COR-L47 (cell line): ENCODE data around the gene ZMIZ1.

ENCODE experiments used
- DNase-seq: peaks from one replicate; lab custom pipeline; 2025; lab: John Stamatoyannopoulos, UW

ZMIZ1 gene, protein sequence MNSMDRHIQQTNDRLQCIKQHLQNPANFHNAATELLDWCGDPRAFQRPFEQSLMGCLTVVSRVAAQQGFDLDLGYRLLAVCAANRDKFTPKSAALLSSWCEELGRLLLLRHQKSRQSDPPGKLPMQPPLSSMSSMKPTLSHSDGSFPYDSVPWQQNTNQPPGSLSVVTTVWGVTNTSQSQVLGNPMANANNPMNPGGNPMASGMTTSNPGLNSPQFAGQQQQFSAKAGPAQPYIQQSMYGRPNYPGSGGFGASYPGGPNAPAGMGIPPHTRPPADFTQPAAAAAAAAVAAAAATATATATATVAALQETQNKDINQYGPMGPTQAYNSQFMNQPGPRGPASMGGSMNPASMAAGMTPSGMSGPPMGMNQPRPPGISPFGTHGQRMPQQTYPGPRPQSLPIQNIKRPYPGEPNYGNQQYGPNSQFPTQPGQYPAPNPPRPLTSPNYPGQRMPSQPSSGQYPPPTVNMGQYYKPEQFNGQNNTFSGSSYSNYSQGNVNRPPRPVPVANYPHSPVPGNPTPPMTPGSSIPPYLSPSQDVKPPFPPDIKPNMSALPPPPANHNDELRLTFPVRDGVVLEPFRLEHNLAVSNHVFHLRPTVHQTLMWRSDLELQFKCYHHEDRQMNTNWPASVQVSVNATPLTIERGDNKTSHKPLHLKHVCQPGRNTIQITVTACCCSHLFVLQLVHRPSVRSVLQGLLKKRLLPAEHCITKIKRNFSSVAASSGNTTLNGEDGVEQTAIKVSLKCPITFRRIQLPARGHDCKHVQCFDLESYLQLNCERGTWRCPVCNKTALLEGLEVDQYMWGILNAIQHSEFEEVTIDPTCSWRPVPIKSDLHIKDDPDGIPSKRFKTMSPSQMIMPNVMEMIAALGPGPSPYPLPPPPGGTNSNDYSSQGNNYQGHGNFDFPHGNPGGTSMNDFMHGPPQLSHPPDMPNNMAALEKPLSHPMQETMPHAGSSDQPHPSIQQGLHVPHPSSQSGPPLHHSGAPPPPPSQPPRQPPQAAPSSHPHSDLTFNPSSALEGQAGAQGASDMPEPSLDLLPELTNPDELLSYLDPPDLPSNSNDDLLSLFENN

DNA sequence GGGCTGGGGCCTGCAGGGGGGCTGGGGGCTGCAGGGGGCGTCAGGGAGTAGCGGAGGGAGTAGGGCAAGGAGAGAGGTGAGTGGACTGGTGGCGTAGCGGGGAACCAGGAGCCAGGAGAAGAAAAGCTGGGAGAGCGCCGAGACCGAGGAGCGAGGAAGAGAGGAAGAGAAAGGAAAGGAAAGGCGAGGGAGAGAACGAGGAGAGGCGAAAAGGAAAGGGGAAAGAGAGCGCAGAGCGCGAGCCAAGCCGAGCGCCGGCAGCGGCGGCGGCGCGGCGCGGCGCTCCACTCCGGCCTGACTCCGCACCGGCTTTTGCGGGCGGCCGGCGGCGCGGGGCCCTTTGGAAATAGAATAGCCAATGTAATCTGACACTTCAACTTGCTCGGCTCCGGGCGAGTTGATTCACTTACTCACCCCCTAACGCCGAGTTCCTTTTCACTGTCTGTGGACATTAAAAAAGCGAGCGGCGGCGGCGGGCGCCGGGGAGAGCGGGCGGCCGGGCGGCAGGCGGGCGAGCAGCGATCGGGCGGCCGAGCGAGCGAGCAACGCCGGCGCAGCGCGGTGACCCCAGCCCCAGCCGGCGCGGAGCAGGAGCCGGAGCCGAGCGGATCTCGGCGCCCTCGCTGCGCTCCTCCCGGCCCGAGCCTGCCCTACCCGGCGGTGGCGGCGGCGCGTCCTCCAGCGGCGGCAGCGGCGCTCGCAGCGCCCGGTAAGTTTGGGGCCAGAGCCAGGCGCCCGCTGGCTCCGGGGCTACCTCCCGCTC is at the start of gene ZMIZ1:
Gene ZMIZ1 (plus strand): TSS at position 405 of the 763 bp plus-strand sequence. CDS start 132,667 bp downstream, outside the sequence.
- peak; percentile 62 for DNase-seq

DNA sequence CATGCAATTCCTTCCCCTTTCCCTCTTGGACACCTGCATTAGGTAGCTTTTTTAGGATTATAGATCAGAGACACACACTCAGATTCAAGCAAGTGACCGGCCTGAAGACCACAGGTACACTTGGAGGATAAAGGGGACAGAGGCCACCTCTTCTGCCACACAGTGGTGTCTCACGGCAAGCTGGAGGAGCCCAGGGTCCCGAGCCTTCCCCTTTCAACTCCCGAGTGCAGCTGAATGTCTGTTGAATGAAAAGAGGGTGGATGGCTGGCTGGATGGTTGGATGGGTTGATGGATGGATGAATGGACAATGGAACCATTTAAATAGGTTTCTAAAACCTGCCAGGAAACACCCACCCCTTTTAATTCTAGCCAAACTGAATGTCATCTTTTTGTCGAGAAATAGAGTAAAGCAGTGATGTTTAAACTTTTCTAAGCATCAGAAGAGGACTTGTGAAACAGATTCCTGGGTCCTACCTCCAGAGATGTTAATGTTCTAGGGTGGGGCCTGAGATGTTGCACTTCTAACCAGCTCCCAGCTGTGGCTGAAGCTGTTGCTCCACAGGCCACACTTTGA is 49.2 kb upstream of the ZMIZ1 start:
- no peak for DNase-seq

DNA sequence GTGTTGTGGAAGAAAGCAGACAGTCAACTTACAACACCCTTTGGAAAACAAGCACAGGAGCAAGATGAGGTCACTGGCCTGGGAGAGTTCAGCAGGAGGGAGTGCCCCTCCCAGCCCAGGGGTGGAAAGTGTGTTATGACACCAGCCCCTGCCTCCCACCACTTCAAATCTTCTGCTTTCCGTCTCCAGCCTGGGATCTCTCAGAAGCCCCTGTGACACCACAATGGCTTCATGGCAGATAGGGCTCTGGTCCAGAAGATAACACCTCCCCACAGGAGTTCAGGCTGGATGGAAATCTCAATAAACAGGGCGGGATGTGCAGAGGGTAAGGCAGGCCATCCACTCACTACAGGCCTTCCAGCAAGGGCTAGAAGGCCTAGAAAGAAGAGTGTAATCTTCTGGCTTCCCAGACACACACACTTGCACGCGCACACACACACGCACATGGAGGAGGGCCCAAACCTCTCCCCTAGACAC is 48.7 kb upstream of the ZMIZ1 start:
- DNase-seq = no peak

DNA sequence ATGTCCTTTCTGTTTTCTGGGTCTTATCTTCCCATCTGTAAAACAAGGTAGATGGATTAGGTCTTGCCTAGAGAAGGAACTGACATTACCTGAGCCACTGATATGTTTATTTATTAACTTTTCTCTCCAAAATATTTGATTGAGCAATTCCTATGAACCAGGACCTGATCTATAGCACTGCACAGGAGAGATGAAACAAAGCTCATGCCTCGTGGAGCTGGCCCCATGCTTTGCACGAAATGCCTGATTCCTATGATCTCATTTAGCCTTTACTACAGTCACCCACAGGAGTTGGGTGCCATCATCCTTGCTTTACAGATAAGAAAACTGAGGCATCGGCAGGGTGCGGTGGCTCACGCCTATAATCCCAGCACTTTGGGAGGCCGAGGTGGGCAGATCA is 48.2 kb upstream of the ZMIZ1 start:
- no peak for DNase-seq

DNA sequence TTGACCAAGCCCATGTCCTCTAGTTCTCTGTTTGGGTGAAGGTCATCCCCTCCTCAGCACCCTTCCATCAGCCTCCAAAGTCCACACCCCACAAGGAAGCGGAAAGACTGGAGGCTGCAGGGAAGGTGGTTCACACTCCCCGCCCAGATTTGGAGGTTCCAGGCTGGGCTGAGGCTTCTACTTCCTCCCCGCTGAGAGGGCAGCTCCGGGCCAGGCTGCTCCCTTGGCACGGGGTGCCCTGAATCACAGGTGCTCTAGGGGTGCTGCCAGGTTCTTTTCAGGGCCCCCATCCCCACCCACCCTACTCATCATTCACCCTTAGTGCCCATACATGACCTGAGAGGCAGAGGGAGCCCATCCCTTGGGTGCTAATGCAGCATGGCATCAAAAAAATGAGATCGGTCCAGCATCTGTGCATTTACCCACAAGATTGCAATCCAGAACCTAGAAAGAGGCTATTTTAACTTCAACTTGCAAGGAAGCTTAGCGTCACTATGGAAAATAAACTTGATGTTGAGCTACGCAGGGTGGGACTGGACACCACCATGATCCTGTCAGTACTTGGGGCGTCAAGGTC is 47.3 kb upstream of the ZMIZ1 start:
- no peak for DNase-seq

DNA sequence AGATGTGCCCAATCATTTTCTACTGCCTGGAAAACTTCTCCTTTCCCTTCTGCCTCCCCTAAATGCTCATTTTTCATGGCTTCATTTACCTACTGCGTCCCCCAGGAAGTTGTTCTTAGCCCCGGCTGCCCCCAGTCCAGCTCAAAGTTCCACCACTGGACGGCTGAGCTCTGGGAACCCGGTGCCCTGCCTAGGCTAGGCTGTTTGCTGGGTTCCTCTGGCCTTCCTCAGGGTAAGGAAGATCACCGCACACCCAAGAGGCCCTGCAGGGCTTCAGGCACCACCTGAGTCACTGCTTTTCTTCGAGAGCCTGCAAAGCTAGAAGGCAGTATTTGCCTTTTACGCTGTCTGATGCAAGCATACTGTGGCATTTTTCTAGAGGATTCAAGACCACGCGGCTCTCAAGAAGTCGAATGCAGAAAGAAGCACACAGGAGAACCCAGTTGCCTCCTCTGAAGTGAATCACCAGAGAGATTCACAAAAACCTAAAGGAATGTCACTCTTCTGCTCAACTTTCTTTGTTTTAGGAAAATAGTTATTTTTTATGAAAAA is 46.7 kb upstream of the ZMIZ1 start:
- DNase-seq = no peak

DNA sequence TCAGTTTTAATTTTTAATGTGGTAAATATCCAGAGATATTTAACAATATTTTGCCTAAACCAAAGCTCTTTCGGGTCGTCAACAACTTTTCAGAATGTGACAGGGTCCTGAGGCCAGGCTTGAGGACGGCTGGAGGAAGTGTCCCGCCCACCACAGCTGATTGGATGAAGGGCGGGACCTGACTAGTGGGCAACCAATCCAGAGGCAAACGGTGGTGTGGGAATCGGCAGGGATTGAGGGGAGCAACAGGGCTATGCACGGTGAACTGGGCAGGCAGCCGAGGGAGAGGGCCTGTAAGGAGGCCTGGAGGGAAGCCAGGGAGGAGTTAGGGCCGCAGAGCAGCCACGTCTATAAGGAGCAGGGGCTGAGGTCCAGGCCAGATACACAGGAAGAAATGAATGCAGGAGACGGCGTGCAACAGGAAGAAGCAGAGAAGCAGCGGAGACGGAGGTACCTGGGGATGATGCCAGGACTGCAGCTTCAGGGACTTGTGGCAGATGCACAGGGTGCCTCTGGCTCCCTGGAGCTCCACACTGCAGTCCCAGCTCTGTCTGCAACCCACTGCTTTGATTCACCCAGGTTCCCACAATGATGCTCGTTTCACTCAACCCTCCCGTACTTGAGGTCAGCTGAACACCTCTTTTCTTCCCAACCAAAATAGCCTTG is 46.1 kb upstream of the ZMIZ1 start:
- DNase-seq = no peak

DNA sequence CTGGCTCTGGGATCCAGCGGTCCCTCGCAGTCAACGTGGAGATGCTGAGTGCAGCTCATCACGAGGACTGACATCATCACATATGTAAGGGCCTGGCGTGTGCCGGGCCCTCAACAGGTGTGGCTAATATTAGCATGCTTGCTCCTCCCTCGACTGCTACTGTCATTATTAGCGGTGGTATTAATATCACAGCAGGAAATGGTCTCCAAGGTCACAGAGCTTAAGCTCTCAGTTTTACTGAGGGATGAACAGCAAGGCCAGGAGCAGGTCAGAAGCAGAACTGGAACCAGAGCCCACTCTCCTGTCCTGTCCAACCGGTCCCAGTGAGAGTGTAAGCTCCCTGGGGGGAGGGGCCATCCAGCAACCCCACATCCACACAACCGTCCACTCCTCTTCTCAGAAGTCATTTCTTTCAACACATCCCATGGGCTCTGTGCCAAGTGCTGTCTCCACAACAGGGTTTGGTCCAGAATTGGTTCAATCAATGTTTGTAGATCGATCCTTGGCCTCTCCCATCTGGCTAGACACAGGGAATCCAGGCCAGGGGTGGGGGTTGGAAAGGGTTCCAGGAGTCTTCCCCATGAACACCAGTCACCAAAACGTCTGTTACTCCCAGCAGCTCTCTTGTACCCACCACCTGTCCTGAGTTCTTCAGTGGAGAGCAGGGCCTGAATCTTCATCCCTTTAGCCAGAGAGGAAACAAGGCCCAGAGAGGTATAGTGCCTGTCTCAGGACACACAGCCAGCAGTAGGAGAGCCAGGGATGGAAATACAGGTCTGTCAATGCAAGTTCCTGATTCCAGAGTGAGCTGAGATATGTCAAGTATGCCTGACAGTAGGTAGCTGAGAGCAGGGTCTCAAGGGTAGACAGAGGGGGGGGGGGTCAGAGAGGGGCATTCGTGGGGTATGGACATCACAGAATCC is 45.3 kb upstream of the ZMIZ1 start:
- DNase-seq = no peak

DNA sequence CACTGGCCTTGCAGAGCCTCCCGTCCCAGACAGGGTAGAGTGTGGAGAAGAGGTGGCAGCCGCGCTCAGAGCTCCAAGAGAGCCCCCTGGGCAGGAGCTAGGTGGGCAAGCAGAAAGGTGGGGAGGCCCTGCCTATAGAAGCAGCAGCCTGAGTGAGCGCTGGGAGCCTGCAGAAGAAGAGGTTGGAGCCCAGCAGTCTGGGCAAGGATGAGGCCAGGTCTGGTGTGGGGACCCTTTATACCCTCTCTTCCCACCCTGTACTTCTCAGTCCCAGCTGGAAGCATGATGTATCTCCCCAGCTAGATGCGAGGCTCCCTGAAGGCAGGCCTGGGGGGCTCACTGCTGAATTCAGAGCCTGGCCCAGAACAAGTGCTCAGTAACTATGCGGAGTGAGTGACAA is 44.5 kb upstream of the ZMIZ1 start:
- no peak for DNase-seq

DNA sequence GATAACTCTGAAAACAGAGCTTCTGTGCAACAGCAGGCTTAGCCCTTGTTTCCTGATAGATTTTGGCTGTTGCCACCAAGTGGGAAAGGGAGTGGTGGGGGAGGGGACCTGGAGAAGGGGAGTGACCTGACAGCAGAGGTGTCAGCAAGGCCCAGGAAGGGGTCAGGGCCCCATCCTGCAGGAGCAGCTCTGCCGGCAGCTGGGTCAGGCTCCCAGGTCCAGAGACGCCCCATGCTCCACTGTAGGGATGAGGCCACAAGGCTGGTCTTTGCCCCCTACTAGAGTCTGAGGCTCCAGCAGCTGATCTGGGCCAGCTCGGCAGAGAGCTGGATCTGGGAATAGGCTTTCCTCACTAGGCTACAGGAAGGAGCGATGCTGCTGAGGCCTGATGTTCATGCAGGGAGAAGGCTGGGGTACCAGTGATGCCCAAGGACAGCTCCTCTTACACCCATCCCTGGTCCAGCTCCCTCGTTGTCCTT is 44.0 kb upstream of the ZMIZ1 start:
- no peak for DNase-seq

DNA sequence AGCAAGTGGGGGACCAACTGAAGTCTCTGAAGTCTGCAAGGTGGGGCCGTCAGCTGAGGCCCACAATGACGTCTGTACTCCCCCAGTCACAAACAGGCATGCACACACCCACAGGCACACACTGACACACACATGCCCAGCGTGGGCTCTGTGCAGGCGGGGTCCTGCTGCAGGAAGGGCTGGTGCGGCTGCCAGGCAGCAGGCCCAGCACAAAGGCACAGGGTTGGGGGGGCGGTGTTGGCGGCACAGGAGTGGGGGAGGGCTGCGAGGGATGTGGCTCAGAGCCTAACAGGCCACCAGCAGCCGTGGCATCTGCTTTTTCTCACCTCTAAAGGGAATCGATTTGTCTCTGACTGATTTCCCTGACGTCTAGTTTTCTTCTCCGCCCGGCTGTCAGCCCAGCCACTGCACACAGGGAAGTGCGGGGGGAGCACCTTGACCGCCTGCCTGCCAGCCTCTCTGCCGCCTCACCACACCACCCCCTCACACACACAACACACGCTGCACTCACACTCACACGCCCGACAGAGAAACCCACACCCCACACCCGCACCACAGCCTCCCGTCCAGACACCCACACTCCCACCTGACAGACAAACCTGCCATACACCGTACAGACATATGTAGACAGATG is 43.5 kb upstream of the ZMIZ1 start:
- peak; percentile 18 for DNase-seq

DNA sequence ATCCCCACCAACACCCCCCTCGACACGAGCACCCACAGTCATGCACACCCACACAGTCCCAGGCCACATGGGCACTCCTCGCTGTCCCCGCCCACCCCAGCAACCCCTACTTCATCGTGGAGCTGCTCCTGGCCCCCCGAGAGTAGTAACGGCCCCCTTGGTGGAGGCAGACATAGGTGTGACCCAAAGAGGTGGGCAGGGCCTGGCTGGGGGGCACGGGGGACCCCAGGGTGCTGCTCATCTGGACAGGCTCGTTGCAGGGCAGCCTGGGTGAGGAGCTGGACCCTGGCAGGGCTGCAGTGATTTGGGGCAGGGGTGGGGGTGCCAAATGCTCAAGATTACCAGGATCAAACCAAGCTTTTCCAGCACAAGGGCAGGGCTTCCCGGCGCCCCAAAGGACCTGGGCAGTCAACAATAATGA is 42.4 kb upstream of the ZMIZ1 start:
- no peak for DNase-seq

DNA sequence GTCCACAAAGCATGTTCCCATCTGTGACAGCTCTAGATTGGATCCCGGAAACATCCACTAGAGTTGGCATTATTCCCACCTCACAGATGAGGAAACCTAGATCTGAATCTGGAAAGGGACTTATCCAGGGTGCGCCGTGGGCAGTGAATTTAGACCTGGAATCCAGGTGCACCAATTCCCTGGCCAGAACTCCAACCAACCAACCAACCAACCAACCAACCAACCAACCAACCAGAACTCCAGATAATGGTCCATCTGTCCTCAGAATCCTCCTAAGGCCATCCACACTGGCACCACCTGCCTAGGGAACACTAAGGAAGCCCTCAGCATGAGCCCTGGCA is 42.0 kb upstream of the ZMIZ1 start:
- no peak for DNase-seq

DNA sequence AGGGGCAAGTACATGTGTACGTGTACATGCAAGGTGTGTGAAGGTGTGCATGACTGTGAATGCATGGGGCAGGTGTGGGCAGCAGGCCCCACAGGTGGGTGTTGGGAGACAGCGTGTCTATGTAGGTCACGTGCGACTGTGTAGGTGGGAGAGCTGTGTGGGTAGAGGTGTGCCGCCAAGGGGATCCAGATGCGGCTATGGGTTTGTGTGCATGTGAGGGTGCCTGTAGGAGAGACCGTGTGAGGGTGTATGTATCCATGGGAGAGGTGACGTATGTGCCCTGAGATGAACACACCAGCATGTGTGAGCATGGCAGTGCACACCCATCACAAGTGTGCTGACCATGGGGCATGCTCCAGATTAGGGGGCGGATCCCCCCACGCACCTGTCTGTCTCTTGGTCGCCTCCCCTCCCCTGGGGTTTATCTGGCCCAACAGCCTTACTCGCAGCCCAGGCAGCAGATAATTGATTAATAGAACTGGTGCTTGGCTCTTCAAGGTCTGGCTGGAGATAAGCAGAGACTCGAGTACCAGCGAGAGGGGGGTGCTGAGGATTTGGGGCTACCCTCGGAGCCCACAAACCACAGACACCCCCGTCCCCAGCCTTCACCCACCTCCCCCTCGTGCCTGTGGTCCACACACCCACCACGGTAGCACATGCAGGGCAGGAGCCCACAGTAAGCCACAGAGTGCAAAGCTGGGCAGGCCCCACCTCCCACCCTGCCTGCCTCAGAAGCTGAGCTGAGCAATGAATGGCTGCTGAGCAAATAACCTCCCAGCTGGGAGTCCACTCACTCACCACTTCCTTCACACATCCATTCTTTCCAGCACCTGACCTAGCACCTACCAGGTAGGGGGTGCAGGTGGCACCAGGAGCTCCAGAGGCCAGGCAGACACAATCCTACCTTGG is 41.4 kb upstream of the ZMIZ1 start:
- DNase-seq = peak; percentile 19

DNA sequence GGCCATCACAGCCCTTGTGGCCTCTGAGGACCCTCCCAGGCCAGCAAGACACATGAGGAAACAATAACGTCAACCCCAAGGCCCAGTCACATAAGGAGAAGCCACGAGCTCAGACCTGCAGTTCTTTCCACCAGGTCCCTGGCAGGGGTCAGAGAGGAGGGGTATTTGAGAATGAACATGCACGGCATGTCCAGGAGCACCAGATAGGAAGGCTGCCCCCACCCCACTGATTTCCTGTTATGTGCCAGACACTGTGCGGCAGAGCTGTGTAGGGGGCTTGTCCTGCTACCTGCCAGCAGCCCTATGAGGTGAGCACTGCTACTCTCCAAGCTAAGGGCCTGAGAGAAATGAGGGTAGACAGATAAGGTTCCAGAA is 40.7 kb upstream of the ZMIZ1 start:
- no peak for DNase-seq

DNA sequence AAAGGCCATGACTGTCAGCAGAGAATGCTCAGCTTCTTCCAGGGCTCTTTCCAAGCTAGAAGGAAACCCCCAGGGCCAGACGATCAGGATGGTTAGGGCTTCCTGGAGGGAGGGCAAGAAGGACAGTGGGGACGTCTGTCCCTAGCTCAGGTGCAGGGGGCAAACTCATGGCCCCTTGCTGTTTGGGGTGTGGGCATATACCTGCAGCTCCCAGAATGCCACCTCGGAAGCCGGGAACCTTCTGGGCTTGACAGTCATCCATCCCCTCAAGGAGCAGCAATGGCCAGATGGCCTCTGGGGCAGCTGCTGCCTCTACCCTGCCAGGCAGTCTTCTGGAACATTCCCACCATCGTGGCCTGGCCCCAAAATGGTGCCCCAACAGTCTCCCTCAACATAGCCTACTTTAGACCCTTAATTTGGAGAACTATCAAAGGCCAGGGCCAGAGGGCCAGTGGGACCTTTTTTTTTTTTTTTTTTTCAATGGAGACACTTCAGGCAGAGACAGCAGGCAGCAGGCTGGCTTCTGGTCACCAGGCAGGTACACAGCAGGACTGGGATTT is 40.2 kb upstream of the ZMIZ1 start:
- no peak for DNase-seq
